Stimulated activated effector memory CD8-positive, alpha-beta T cell treated with anti-CD3 and anti-CD28 coated beads, Interleukin-12 subunit alpha, Interleukin-12 subunit beta, amount 100 ng/mL, for 72 hours (primary cell): ENCODE measurements around the gene CEP57.
"Not testable (repeated sequence)": the region's sequence is repeated elsewhere in the genome, so short reads cannot be mapped to it uniquely, and the experiment has no call there.

Source experiments
- ATAC-seq: fragments of 150-1000 bp; cut with Tn5 transposase; 2 replicates; pipeline ENCODE4 v1.10.0; 2021
- DNase-seq, 2 donors: peaks; one replicate each; pipeline ENCODE4 v3.0.0; 2021 to 2022; ENCODE audit warnings: low spot score in 2 of 2
- H3K27ac Mint-ChIP-seq: one replicate; pipeline ENCODE4 v1.8.0; 2022; ENCODE audit warnings: mild to moderate bottlenecking, mixed read lengths
- H3K36me3 Mint-ChIP-seq: one replicate; pipeline ENCODE4 v1.8.0; 2022; ENCODE audit warnings: mild to moderate bottlenecking, mixed read lengths
- H3K4me1 Mint-ChIP-seq: one replicate; pipeline ENCODE4 v1.8.0; 2022; ENCODE audit warnings: mixed read lengths
- H3K4me3 Mint-ChIP-seq: one replicate; pipeline ENCODE4 v1.8.0; 2022; ENCODE audit warnings: mild to moderate bottlenecking, mixed read lengths
- H3K9me3 Mint-ChIP-seq: one replicate; pipeline ENCODE4 v1.8.0; 2022; ENCODE audit warnings: mixed read lengths

Gene CEP57

DNA sequence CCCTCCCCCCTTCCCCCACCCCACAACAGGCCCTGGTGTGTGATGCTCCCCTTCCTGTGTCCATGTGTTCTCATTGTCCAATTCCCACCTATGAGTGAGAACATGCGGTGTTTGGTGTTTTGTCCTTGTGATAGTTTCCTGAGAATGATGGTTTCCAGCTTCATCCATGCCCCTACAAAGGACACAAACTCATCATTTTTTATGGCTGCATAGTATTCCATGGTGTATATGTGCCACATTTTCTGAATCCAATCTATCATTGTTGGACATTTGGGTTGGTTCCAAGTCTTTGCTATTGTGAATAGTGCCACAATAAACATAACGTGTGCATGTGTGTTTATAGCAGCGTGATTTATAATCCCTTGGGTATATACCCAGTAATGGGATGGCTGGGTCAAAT lies 80.6 kb downstream of the CEP57 start:
- not testable (repeated sequence) for H3K9me3 Mint-ChIP-seq, H3K36me3 Mint-ChIP-seq, H3K4me1 Mint-ChIP-seq, DNase-seq, H3K4me3 Mint-ChIP-seq, ATAC-seq, H3K27ac Mint-ChIP-seq

DNA sequence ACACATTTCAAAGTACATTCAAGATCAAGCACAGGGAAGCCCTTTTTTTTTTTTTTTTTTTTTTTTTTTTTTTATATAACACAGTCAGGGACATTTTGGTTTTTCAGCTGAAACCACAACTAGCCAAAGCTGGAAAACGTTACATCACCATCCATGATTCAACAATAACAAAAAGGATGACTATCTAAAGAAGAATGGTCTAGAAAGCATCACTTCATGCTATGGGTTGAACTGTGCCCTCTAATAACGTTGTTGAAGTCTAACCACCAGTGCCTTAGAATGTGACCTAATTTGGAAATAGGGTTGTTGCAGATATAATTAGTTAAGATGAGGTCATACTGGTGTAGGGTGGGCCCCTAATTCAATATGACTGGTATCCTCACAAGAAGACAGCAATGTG lies 87.0 kb downstream of the CEP57 start:
- peaks cover 7% of the 10 kb centered on the region for H3K36me3 Mint-ChIP-seq
- H3K9me3 Mint-ChIP-seq, result peaks cover 4% of the 10 kb centered on the region
- H3K4me1 Mint-ChIP-seq, result peaks cover 9% of the 10 kb centered on the region
- H3K27ac Mint-ChIP-seq, result peak overlapping the region; percentile 88
- no peak for DNase-seq
- H3K4me3 Mint-ChIP-seq, result peak overlapping the region; percentile 28
- ATAC-seq, result peak; percentile 100
